NT2/D1 (cell line): Measurements from ENCODE around the gene CAVIN2.

Experiments used
- YY1 ChIP-seq: IDR thresholded peaks from 2 replicates; pipeline ENCODE4 v1.6.1; 2011; ENCODE audit not compliant: insufficient read length, insufficient read depth
- ZNF274 ChIP-seq: IDR thresholded peaks from 2 replicates; pipeline ENCODE4 v1.6.1; 2011; ENCODE audit warnings: mild to moderate bottlenecking, low read depth, low read length

GRCh38 chr2:191854382-191855372, 7.8 kb upstream of the CAVIN2 start:
- TF ChIP-seq YY1 = no peak
- TF ChIP-seq ZNF274 = no peak
